MM.1S (cell line): ENCODE measurements around the gene CLCNKB.
"Not testable (repeated sequence)": the region's sequence is repeated elsewhere in the genome, so short reads cannot be mapped to it uniquely, and the experiment has no call there.

Experiments used
- DNase-seq: peaks from one replicate; pipeline ENCODE4 v3.0.0-alpha.2; 2015
- H2AFZ ChIP-seq: fragments of 300-600 bp; sonication (generic); 2 replicates; pipeline ENCODE4 v1.6.0; 2016; ENCODE audit warnings: antibody characterized with exemption, low read length
- H3F3A ChIP-seq: fragments of 300-600 bp; sonication (generic); 2 replicates; pipeline ENCODE4 v1.6.1; 2016; ENCODE audit warnings: mild to moderate bottlenecking, antibody characterized with exemption, low read length, moderate library complexity, mixed read lengths; ENCODE audit not compliant: insufficient read depth
- H3K27ac ChIP-seq: fragments of 300-600 bp; sonication (generic); 2 replicates; pipeline ENCODE4 v1.5.1; 2016; ENCODE audit warnings: mild to moderate bottlenecking, low read length
- H3K27me3 ChIP-seq: fragments of 300-600 bp; sonication (generic); replicated peaks from 2 replicates; pipeline ENCODE4 v1.6.0; 2016; ENCODE audit warnings: low read length; ENCODE audit not compliant: insufficient read depth
- H3K36me3 ChIP-seq: fragments of 300-600 bp; sonication (generic); replicated peaks from 2 replicates; pipeline ENCODE4 v1.6.1; 2016; ENCODE audit warnings: mild to moderate bottlenecking, low read length, mixed read lengths; ENCODE audit not compliant: insufficient read depth
- H3K4me1 ChIP-seq: fragments of 300-600 bp; sonication (generic); 2 replicates; pipeline ENCODE4 v1.6.1; 2016; ENCODE audit warnings: low read length, mixed read lengths
- H3K4me2 ChIP-seq: fragments of 300-600 bp; sonication (generic); 2 replicates; pipeline ENCODE4 v1.6.0; 2016; ENCODE audit warnings: low read depth, low read length
- H3K4me3 ChIP-seq: fragments of 300-600 bp; sonication (generic); 2 replicates; pipeline ENCODE4 v1.5.1; 2016; ENCODE audit warnings: low read length, mixed read lengths
- H3K79me2 ChIP-seq: fragments of 300-600 bp; sonication (generic); 2 replicates; pipeline ENCODE4 v1.6.1; 2016; ENCODE audit warnings: mixed run types, low read length, mixed read lengths
- H3K9ac ChIP-seq: fragments of 300-600 bp; sonication (generic); 2 replicates; pipeline ENCODE4 v1.6.1; 2016; ENCODE audit warnings: low read length, mixed read lengths
- H3K9me2 ChIP-seq: fragments of 300-600 bp; sonication (generic); replicated peaks from 2 replicates; pipeline ENCODE4 v1.6.1; 2016; ENCODE audit warnings: mild to moderate bottlenecking, low read length, mixed read lengths; ENCODE audit not compliant: insufficient read depth
- H3K9me3 ChIP-seq: fragments of 300-600 bp; sonication (generic); replicated peaks from 2 replicates; pipeline ENCODE4 v1.6.1; 2016; ENCODE audit warnings: mild to moderate bottlenecking, low read length, mixed read lengths; ENCODE audit not compliant: insufficient read depth
- H4K20me1 ChIP-seq: fragments of 300-600 bp; sonication (generic); 2 replicates; pipeline ENCODE4 v1.6.1; 2016; ENCODE audit warnings: mild to moderate bottlenecking, low read length, moderate library complexity, mixed read lengths; ENCODE audit not compliant: insufficient read depth
- EZH2 ChIP-seq: fragments of 300-600 bp; sonication (generic); optimal IDR thresholded peaks from 2 replicates; pipeline ENCODE3; 2017; ENCODE audit warnings: low read depth, mild to moderate bottlenecking, antibody characterized with exemption, low read length, mixed read lengths
- EZH2phosphoT487 ChIP-seq: fragments of 300-600 bp; sonication (generic); IDR thresholded peaks from 2 replicates; pipeline ENCODE4 v1.6.1; 2018; ENCODE audit warnings: antibody characterized with exemption, low read length
- TF ChIP-seq, protein P1 (sequence below): fragments of 300-600 bp; sonication (generic); IDR thresholded peaks from 2 replicates; pipeline ENCODE4 v1.5.1; 2016; ENCODE audit warnings: antibody characterized with exemption, low read length, mixed read lengths

CLCNKB gene

GRCh38 chr1:16028237-16029002 lies 15.2 kb upstream of the CLCNKB start:
- Histone ChIP-seq H3K27me3 (peaks cover 75% of the 10 kb centered on the region), H3F3A (no peaks in the 10 kb centered on the region), H3K4me1 (no peaks in the 10 kb centered on the region), H3K9me2 (no peaks in the 10 kb centered on the region), H4K20me1 (no peaks in the 10 kb centered on the region), H3K4me2 (no peak overlapping the region), H3K27ac (no peak overlapping the region), H3K9me3 (no peaks in the 10 kb centered on the region), H2AFZ (no peak overlapping the region), H3K4me3 (no peak overlapping the region), H3K9ac (no peak overlapping the region), H3K36me3 (no peaks in the 10 kb centered on the region), H3K79me2 (no peaks in the 10 kb centered on the region)
- no peak for TF ChIP-seq EZH2
- no peak for TF ChIP-seq EZH2phosphoT487
- TF ChIP-seq, protein P1, sequence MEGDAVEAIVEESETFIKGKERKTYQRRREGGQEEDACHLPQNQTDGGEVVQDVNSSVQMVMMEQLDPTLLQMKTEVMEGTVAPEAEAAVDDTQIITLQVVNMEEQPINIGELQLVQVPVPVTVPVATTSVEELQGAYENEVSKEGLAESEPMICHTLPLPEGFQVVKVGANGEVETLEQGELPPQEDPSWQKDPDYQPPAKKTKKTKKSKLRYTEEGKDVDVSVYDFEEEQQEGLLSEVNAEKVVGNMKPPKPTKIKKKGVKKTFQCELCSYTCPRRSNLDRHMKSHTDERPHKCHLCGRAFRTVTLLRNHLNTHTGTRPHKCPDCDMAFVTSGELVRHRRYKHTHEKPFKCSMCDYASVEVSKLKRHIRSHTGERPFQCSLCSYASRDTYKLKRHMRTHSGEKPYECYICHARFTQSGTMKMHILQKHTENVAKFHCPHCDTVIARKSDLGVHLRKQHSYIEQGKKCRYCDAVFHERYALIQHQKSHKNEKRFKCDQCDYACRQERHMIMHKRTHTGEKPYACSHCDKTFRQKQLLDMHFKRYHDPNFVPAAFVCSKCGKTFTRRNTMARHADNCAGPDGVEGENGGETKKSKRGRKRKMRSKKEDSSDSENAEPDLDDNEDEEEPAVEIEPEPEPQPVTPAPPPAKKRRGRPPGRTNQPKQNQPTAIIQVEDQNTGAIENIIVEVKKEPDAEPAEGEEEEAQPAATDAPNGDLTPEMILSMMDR, result no peak
- no peak for DNase-seq

GRCh38 chr1:16029003-16029268 lies 14.6 kb upstream of the CLCNKB start:
- H2AFZ ChIP-seq, H4K20me1 ChIP-seq, H3K4me2 ChIP-seq, H3K4me1 ChIP-seq, H3K9me2 ChIP-seq, H3K9me3 ChIP-seq, H3K79me2 ChIP-seq, DNase-seq, H3K9ac ChIP-seq, H3K4me3 ChIP-seq, H3F3A ChIP-seq, H3K27ac ChIP-seq, H3K36me3 ChIP-seq: not testable (repeated sequence)
- H3K27me3 ChIP-seq, result peaks cover 70% of the 10 kb centered on the region

DNA sequence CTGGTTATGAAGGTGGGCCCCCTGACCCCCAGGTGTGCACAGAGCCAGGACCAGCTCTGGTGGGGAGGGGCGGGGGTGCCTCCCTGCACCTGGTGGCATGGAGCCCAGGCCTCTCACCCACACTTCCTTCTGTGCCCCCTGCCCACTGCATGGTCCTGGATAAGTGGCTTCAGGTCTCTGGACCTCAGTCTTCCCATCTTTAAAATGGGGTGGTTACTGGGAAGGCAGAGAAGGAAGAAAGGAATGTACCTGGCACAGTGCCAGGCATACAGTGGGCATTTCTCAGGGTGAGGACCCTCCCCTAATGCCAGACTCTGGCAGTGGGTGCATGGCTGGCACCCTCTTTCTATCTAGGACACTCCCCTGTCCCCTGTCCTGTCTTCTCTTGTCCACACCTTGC lies 14.3 kb upstream of the CLCNKB start:
- Histone ChIP-seq H4K20me1 (no peaks in the 10 kb centered on the region), H3F3A (no peaks in the 10 kb centered on the region), H3K4me1 (no peaks in the 10 kb centered on the region), H2AFZ (no peak overlapping the region), H3K27ac (no peak overlapping the region), H3K9me2 (no peaks in the 10 kb centered on the region), H3K27me3 (peaks cover 66% of the 10 kb centered on the region), H3K4me3 (no peak overlapping the region), H3K9ac (no peak overlapping the region), H3K9me3 (no peaks in the 10 kb centered on the region), H3K79me2 (no peaks in the 10 kb centered on the region), H3K36me3 (no peaks in the 10 kb centered on the region), H3K4me2 (no peak overlapping the region)
- TF ChIP-seq EZH2phosphoT487 (no peak), EZH2 (no peak)
- TF ChIP-seq, protein P1, result no peak
- DNase-seq, result no peak

- TF ChIP-seq, protein P1, result no peak
- Histone ChIP-seq H3K79me2 (no peaks in the 10 kb centered on the region), H3K9me3 (no peaks in the 10 kb centered on the region), H3K27ac (no peak overlapping the region), H3K9ac (no peak overlapping the region), H3K4me2 (no peak overlapping the region), H3F3A (no peaks in the 10 kb centered on the region), H3K4me3 (no peak overlapping the region), H3K36me3 (no peaks in the 10 kb centered on the region), H3K27me3 (peaks cover 51% of the 10 kb centered on the region), H2AFZ (no peak overlapping the region), H4K20me1 (no peaks in the 10 kb centered on the region), H3K4me1 (no peaks in the 10 kb centered on the region), H3K9me2 (no peaks in the 10 kb centered on the region)
- no peak for DNase-seq
Measured at GRCh38 chr1:16031551-16031950, 12.0 kb upstream of the CLCNKB start.
